ENCODE results near the gene POLR3G.

DNA sequence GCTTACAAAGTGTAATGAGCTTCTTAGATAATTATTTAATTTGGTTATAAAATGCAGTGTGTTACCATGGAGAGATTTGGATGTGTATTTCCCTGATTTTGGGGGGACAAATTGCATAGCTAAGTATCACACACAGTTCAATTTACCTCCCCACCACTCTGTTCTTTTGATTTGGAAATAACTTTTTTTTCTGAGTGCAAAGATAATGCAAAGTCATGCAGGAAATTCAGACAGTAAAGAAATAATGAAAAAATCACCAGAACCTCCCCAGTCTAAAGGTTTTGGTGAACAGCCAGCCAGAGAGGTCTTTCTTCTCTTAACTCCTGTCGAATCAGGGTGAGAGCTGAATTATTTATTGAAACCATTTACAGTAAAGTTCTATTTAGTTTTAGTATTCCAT is 87.1 kb downstream of the POLR3G start:
- TF ChIP-seq, protein P1, sequence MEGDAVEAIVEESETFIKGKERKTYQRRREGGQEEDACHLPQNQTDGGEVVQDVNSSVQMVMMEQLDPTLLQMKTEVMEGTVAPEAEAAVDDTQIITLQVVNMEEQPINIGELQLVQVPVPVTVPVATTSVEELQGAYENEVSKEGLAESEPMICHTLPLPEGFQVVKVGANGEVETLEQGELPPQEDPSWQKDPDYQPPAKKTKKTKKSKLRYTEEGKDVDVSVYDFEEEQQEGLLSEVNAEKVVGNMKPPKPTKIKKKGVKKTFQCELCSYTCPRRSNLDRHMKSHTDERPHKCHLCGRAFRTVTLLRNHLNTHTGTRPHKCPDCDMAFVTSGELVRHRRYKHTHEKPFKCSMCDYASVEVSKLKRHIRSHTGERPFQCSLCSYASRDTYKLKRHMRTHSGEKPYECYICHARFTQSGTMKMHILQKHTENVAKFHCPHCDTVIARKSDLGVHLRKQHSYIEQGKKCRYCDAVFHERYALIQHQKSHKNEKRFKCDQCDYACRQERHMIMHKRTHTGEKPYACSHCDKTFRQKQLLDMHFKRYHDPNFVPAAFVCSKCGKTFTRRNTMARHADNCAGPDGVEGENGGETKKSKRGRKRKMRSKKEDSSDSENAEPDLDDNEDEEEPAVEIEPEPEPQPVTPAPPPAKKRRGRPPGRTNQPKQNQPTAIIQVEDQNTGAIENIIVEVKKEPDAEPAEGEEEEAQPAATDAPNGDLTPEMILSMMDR (IDR thresholded peaks at IDR 0.05; ENCODE audit: low read length) = no peak
- no peak for TF ChIP-seq EZH2 (IDR thresholded peaks at IDR 0.05; ENCODE audit: borderline replicate concordance, low read length)

Data from OCI-LY1 (cell line).